ENCODE results near the gene SLC25A19. TPM values are rescaled to one million over a fixed set of nuclear protein-coding genes. Genes with fewer than 3 reads are reported as not detected.
"Not testable (repeated sequence)": the region's sequence is repeated elsewhere in the genome, so short reads cannot be mapped to it uniquely, and the experiment has no call there.

Gene SLC25A19
- total and polyA plus RNA-seq, 3 donors from 2014 or later, result 34.3 to 98.0 (median 44.6) TPM

- no peak for DNase-seq
These were observed 6.2 kb upstream of the SLC25A19 start for GRCh38 chr17:75295201-75296158.

GRCh38 chr17:75292810-75293448 is 3.7 kb upstream of the SLC25A19 start:
- H3K27me3 ChIP-seq; DNase-seq; H3K4me1 ChIP-seq; intact Hi-C loops (cut with DNase I; ENCODE audit: low total_unique reads); H3K9me3 ChIP-seq; H3K36me3 ChIP-seq (ENCODE audit: low read depth, missing control alignments); H3K27ac ChIP-seq; H3K4me3 ChIP-seq: not testable (repeated sequence)
- WGBS, 2 donors, result 75 to 87% methylated on average over 16 of the region's 16 CpGs

More at GRCh38 chr17:75295201-75296158, 6.2 kb upstream of the SLC25A19 start:
- H3K27ac ChIP-seq, result peak overlapping the region in 1 of 2 donors; percentile 60
- H3K9me3 ChIP-seq, result no peaks in the 10 kb centered on the region
- 64 to 73% methylated on average over 8 of the region's 8 CpGs for WGBS, 2 donors
- peaks cover 8% of the 10 kb centered on the region for H3K4me1 ChIP-seq
- H3K4me3 ChIP-seq, result no peak overlapping the region
- H3K36me3 ChIP-seq (ENCODE audit: low read depth, missing control alignments), result no peaks in the 10 kb centered on the region
- intact Hi-C loops (cut with DNase I; ENCODE audit: low total_unique reads), result no loop called here
- no peak for TF ChIP-seq CTCF (IDR thresholded peaks at IDR 0.05)
- TF ChIP-seq POLR2A (IDR thresholded peaks at IDR 0.05), result no peak
- H3K27me3 ChIP-seq, result no peaks in the 10 kb centered on the region

- H3K27me3 ChIP-seq, result no peaks in the 10 kb centered on the region
- H3K9me3 ChIP-seq, result no peaks in the 10 kb centered on the region
- peak overlapping the region; percentile 79 to 80 for H3K4me3 ChIP-seq
- H3K4me1 ChIP-seq, result no peaks in the 10 kb centered on the region
- H3K36me3 ChIP-seq (ENCODE audit: low read depth, missing control alignments), result no peaks in the 10 kb centered on the region
- intact Hi-C loops (cut with DNase I; ENCODE audit: low total_unique reads), result no loop called here
- peak; percentile 75 for DNase-seq
- WGBS, 2 donors, result 2 to 6% methylated on average over 26 of the region's 26 CpGs
- TF ChIP-seq POLR2A (IDR thresholded peaks at IDR 0.05), result no peak
- no peak for TF ChIP-seq CTCF (IDR thresholded peaks at IDR 0.05)
- H3K27ac ChIP-seq, result peak overlapping the region; percentile 89 to 96
These were observed 652 bp upstream of the SLC25A19 start for GRCh38 chr17:75289832-75290337.

- TF ChIP-seq CTCF (IDR thresholded peaks at IDR 0.05) (no peak), POLR2A (IDR thresholded peaks at IDR 0.05) (no peak)
- no peak for DNase-seq
- Histone ChIP-seq H3K27me3 (no peaks in the 10 kb centered on the region), H3K4me3 (peak overlapping the region; percentile 79 to 80), H3K9me3 (no peaks in the 10 kb centered on the region), H3K4me1 (no peaks in the 10 kb centered on the region), H3K27ac (peak overlapping the region; percentile 89 to 96), H3K36me3 (ENCODE audit: low read depth, missing control alignments) (no peaks in the 10 kb centered on the region)
- intact Hi-C loops (cut with DNase I; ENCODE audit: low total_unique reads), result no loop called here
- WGBS, 2 donors, result 1 to 4% methylated on average over 4 to 14 of the region's 14 CpGs
These were observed 491 bp downstream of the SLC25A19 start for GRCh38 chr17:75288770-75289114.

- no peaks in the 10 kb centered on the region for H3K36me3 ChIP-seq (ENCODE audit: low read depth, missing control alignments)
- peak overlapping the region; percentile 79 to 80 for H3K4me3 ChIP-seq
- intact Hi-C loops (cut with DNase I; ENCODE audit: low total_unique reads), result no loop called here
- TF ChIP-seq CTCF (IDR thresholded peaks at IDR 0.05) (no peak), POLR2A (IDR thresholded peaks at IDR 0.05) (no peak)
- DNase-seq, result no peak
- no peaks in the 10 kb centered on the region for H3K9me3 ChIP-seq
- WGBS, 2 donors, result 21 to 25% methylated on average over 2 of the region's 2 CpGs
- H3K27me3 ChIP-seq, result no peaks in the 10 kb centered on the region
- H3K27ac ChIP-seq, result no peak overlapping the region
- no peaks in the 10 kb centered on the region for H3K4me1 ChIP-seq
These were observed 874 bp downstream of the SLC25A19 start for GRCh38 chr17:75288359-75288758.
